ENCODE measurements around the gene UBR2.

GRCh38 chr6:42652024-42652746, 88.4 kb downstream of the UBR2 start:
- TF ChIP-seq REST (IDR thresholded peaks at IDR 0.05; ENCODE audit: insufficient read depth in 1 of 2, low read depth in 2 of 2, low read length in 2 of 2): no peak
- no peak for TF ChIP-seq TAF1 (IDR thresholded peaks at IDR 0.05; ENCODE audit: borderline replicate concordance, insufficient read depth, low read length)
- TF ChIP-seq POLR2AphosphoS5 (IDR thresholded peaks at IDR 0.05; ENCODE audit: low read depth, low read length): no peak
- no peak for TF ChIP-seq SIN3A (IDR thresholded peaks at IDR 0.05; ENCODE audit: borderline replicate concordance, insufficient read depth, low read length)
- TF ChIP-seq FOXP2 (optimal IDR thresholded peaks at IDR 0.05; ENCODE audit: borderline replicate concordance, extremely low read depth, extremely low read length, insufficient read depth): no peak
